Neuronal stem cell (in vitro differentiated cells): ENCODE data around the gene TENT4B.

ENCODE experiments used
- DNase-seq: peaks from one replicate; pipeline ENCODE4 v3.0.0-alpha.2; 2013; ENCODE audit warnings: low spot score
- H2AFZ ChIP-seq: one replicate; pipeline ENCODE4 v1.6.1; 2013; ENCODE audit warnings: mild to moderate bottlenecking, low read length, inconsistent platforms
- H2AK5ac ChIP-seq: 2 replicates; pipeline ENCODE4 v1.6.1; 2013; ENCODE audit warnings: low read depth, mild to moderate bottlenecking, inconsistent platforms, low read length, moderate library complexity, mixed read lengths
- H2BK120ac ChIP-seq: 2 replicates; pipeline ENCODE4 v1.6.1; 2013; ENCODE audit warnings: low read depth, mild to moderate bottlenecking, inconsistent platforms, low read length, moderate library complexity, mixed read lengths
- H2BK12ac ChIP-seq: one replicate; pipeline ENCODE4 v1.6.1; 2013; ENCODE audit warnings: low read length, inconsistent platforms
- H2BK15ac ChIP-seq: 2 replicates; pipeline ENCODE4 v1.6.1; 2013; ENCODE audit warnings: mild to moderate bottlenecking, low read length, inconsistent platforms, mixed read lengths
- H2BK5ac ChIP-seq: one replicate; pipeline ENCODE4 v1.6.1; 2013; ENCODE audit warnings: inconsistent platforms, mild to moderate bottlenecking, low read length, moderate library complexity
- H3K14ac ChIP-seq: one replicate; pipeline ENCODE4 v1.6.1; 2013; ENCODE audit warnings: low read length, inconsistent platforms
- H3K18ac ChIP-seq: 2 replicates; pipeline ENCODE4 v1.6.1; 2013; ENCODE audit warnings: low read length, inconsistent platforms
- H3K23ac ChIP-seq: 2 replicates; pipeline ENCODE4 v1.6.1; 2013; ENCODE audit warnings: low read depth, mild to moderate bottlenecking, mixed read lengths, low read length, inconsistent platforms; ENCODE audit not compliant: poor library complexity
- H3K27ac ChIP-seq: replicated peaks from 3 replicates; pipeline ENCODE4 v1.5.1; 2013; ENCODE audit warnings: low read length, inconsistent platforms
- H3K27me3 ChIP-seq, 3 experiments: 2 replicates each; pipeline ENCODE4 v1.6.1; 2013; ENCODE audit warnings: low read length in 3 of 3, mild to moderate bottlenecking in 2 of 3, inconsistent platforms in 1 of 3, low read depth in 1 of 3, mixed read lengths in 1 of 3, moderate library complexity in 1 of 3; ENCODE audit not compliant: control insufficient read depth in 3 of 3, insufficient read depth in 3 of 3
- H3K36me3 ChIP-seq, 2 donors: replicated peaks in 1 of 2; 2 replicates each; pipeline ENCODE4 v1.6.1; 2013; ENCODE audit warnings: low read length in 2 of 2; ENCODE audit not compliant: control insufficient read depth in 2 of 2, insufficient read depth in 2 of 2
- H3K4ac ChIP-seq: 2 replicates; pipeline ENCODE4 v1.6.1; 2013; ENCODE audit warnings: inconsistent platforms, mild to moderate bottlenecking, low read length, moderate library complexity
- H3K4me1 ChIP-seq, 2 donors: 1 replicate in 1 of 2; 2 replicates in 1 of 2; pipeline ENCODE4 v1.6.1; 2013; ENCODE audit warnings: low read length in 2 of 2, low read depth in 1 of 2; ENCODE audit not compliant: control insufficient read depth in 2 of 2, insufficient read depth in 1 of 2
- H3K4me2 ChIP-seq: one replicate; pipeline ENCODE4 v1.6.1; 2013; ENCODE audit warnings: mild to moderate bottlenecking, low read length, inconsistent platforms; ENCODE audit not compliant: insufficient read depth, poor library complexity, severe bottlenecking
- H3K4me3 ChIP-seq, 2 donors: 2 replicates each; pipeline ENCODE4 v1.5.1; 2013; ENCODE audit warnings: low read length in 2 of 2, mild to moderate bottlenecking in 2 of 2, inconsistent platforms in 1 of 2, moderate library complexity in 1 of 2
- H3K79me1 ChIP-seq: one replicate; pipeline ENCODE4 v1.6.1; 2013; ENCODE audit warnings: low read depth, mild to moderate bottlenecking, inconsistent platforms, low read length, moderate library complexity
- H3K9ac ChIP-seq: one replicate; pipeline ENCODE4 v1.6.1; 2013; ENCODE audit warnings: mild to moderate bottlenecking, low read depth, low read length, inconsistent platforms; ENCODE audit not compliant: poor library complexity
- H3K9me3 ChIP-seq, 2 donors: replicated peaks in 1 of 2; 2 replicates each; pipeline versions ENCODE3 to v1.6.1; 2013; ENCODE audit warnings: low read length in 2 of 2, mild to moderate bottlenecking in 2 of 2, inconsistent platforms in 1 of 2, low read depth in 1 of 2, mixed read lengths in 1 of 2, moderate library complexity in 1 of 2; ENCODE audit not compliant: control insufficient read depth in 2 of 2, insufficient read depth in 1 of 2
- H4K8ac ChIP-seq: one replicate; pipeline ENCODE4 v1.6.1; 2013; ENCODE audit warnings: low read depth, mild to moderate bottlenecking, inconsistent platforms, low read length, moderate library complexity
- H4K91ac ChIP-seq: one replicate; pipeline ENCODE4 v1.6.1; 2013; ENCODE audit warnings: low read length, low read depth, mild to moderate bottlenecking, inconsistent platforms; ENCODE audit not compliant: poor library complexity
- whole genome bisulfite sequencing, 2 donors: extraction: QIAGEN DNeasy Blood & Tissue Kit; methylation state at CpG; one replicate each; pipeline ENCODE4 v1.1.7; 2013; ENCODE audit warnings: missing lambda C conversion rate in 2 of 2, mixed read lengths in 1 of 2; ENCODE audit not compliant: insufficient read length in 2 of 2, insufficient replicate concordance in 1 of 2; ENCODE audit errors: extremely low coverage in 2 of 2; 5-methylcytosine and 5-hydroxymethylcytosine counted together

The TENT4B gene

DNA sequence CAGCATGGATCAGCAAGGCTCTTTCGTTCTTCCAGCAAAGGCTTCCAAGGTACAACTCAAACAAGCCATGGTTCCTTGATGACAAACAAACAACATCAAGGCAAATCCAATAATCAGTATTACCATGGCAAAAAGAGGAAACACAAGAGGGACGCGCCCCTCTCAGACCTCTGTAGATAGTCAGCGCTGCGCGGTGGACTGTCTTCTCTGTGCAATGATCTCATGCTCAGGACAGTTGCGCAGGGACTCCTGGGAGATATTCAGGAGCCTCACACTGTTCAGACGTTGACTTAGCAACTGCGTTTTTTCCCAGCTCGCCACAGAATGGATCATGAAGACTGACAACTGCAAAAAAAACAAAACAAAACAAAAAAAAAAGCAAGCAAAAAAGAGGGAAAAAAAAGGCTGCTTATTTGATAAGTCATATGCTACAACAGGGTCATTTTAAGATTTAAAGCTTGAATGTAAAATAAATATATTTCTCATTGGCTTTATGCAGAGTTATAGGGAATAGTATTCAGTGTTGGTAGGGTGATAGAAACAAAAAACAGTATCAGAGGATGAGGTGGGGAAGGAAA lies 76.1 kb downstream of the TENT4B start:
- Histone ChIP-seq H2BK5ac (no peak overlapping the region), H2AK5ac (no peak overlapping the region), H3K9me3 (peaks cover 0 to 2% of the 10 kb centered on the region in 2 donors), H3K27ac (no peak overlapping the region), H3K36me3 (peaks cover 5 to 52% of the 10 kb centered on the region in 2 donors), H3K23ac (no peak overlapping the region), H4K91ac (no peak overlapping the region), H3K9ac (no peak overlapping the region), H3K4me3 (no peak overlapping the region), H2AFZ (no peak overlapping the region), H2BK12ac (no peak overlapping the region), H3K14ac (no peak overlapping the region), H3K18ac (no peak overlapping the region), H2BK120ac (no peak overlapping the region), H3K27me3 (no peaks in the 10 kb centered on the region), H3K79me1 (no peaks in the 10 kb centered on the region), H2BK15ac (no peak overlapping the region), H3K4ac (no peak overlapping the region), H4K8ac (no peak overlapping the region), H3K4me1 (no peaks in the 10 kb centered on the region), H3K4me2 (no peak overlapping the region)
- no CpG with 5 or more reads among the region's 10 CpGs for WGBS, 2 donors
- DNase-seq = no peak

GRCh38 chr16:50234771-50235556 lies 81.9 kb downstream of the TENT4B start:
- Histone ChIP-seq H3K18ac (no peak overlapping the region), H3K36me3 (peaks cover 0 to 5% of the 10 kb centered on the region in 2 donors), H3K9ac (no peak overlapping the region), H3K4me3 (no peak overlapping the region), H3K4me1 (peaks cover 0 to 5% of the 10 kb centered on the region in 2 donors), H3K14ac (no peak overlapping the region), H2AFZ (no peak overlapping the region), H2BK12ac (no peak overlapping the region), H4K8ac (no peak overlapping the region), H2BK5ac (no peak overlapping the region), H3K9me3 (no peaks in the 10 kb centered on the region), H3K4me2 (no peak overlapping the region), H3K79me1 (no peaks in the 10 kb centered on the region), H2BK120ac (no peak overlapping the region), H4K91ac (no peak overlapping the region), H2AK5ac (no peak overlapping the region), H3K4ac (no peak overlapping the region), H3K27me3 (peaks cover 0 to 11% (median 0%) of the 10 kb centered on the region in 3 experiments), H2BK15ac (no peak overlapping the region), H3K27ac (no peak overlapping the region), H3K23ac (no peak overlapping the region)
- DNase-seq = no peak
- WGBS, 2 donors = no CpG with 5 or more reads among the region's 5 CpGs

DNA sequence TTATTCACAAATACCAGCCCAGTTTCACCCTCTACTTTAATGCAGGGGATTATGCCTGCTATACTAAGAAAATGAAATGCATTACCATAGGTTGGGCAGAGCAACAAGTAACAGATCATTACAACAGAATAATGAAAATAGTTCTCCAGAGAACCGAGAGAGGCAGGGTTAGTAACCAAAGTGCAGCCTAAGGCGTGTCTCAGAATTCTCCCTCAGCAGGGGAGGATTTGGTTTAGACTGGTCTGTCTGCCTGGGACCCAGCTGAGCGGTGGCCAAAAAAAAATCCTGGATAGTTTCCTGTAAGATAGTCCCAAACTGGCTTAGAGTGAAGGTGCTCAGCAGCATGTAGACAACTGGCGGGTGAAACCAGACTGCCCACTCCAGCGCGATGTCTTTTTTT lies 82.5 kb downstream of the TENT4B start:
- Histone ChIP-seq H2BK12ac (no peak overlapping the region), H2BK120ac (no peak overlapping the region), H3K79me1 (no peaks in the 10 kb centered on the region), H3K27me3 (peaks cover 0 to 14% (median 0%) of the 10 kb centered on the region in 3 experiments), H2BK5ac (no peak overlapping the region), H2AFZ (no peak overlapping the region), H3K9me3 (no peaks in the 10 kb centered on the region), H4K8ac (no peak overlapping the region), H3K23ac (no peak overlapping the region), H3K4me2 (no peak overlapping the region), H2AK5ac (no peak overlapping the region), H3K4ac (no peak overlapping the region), H3K4me1 (peaks cover 0 to 5% of the 10 kb centered on the region in 2 donors), H3K4me3 (no peak overlapping the region), H3K18ac (no peak overlapping the region), H2BK15ac (no peak overlapping the region), H3K9ac (no peak overlapping the region), H3K36me3 (no peaks in the 10 kb centered on the region), H4K91ac (no peak overlapping the region), H3K14ac (no peak overlapping the region), H3K27ac (no peak overlapping the region)
- no CpG with 5 or more reads among the region's 6 CpGs for WGBS, 2 donors
- no peak for DNase-seq

GRCh38 chr16:50238314-50238713 lies 85.2 kb downstream of the TENT4B start:
- Histone ChIP-seq H3K4me1 (peaks cover 0 to 5% of the 10 kb centered on the region in 2 donors), H3K4ac (no peak overlapping the region), H2BK5ac (no peak overlapping the region), H3K4me3 (no peak overlapping the region), H2BK12ac (no peak overlapping the region), H3K27me3 (peaks cover 0 to 23% (median 0%) of the 10 kb centered on the region in 3 experiments), H3K27ac (no peak overlapping the region), H3K9ac (no peak overlapping the region), H3K4me2 (no peak overlapping the region), H3K9me3 (no peaks in the 10 kb centered on the region), H3K23ac (no peak overlapping the region), H3K14ac (no peak overlapping the region), H4K91ac (no peak overlapping the region), H3K18ac (no peak overlapping the region), H2AFZ (no peak overlapping the region), H2BK15ac (no peak overlapping the region), H3K36me3 (no peaks in the 10 kb centered on the region), H4K8ac (no peak overlapping the region), H2BK120ac (no peak overlapping the region), H2AK5ac (no peak overlapping the region), H3K79me1 (no peaks in the 10 kb centered on the region)
- WGBS, 2 donors = no CpG with 5 or more reads among the region's 3 CpGs
- DNase-seq = no peak
